Measurements from ENCODE around the gene RPRM.
"Not testable (repeated sequence)": the region's sequence is repeated elsewhere in the genome, so short reads cannot be mapped to it uniquely, and the experiment has no call there.

RPRM gene

GRCh38 chr2:153455861-153456260 is 22.7 kb downstream of the RPRM start:
- DNase-seq = no peak

- no peak for DNase-seq
These were observed 23.2 kb downstream of the RPRM start for GRCh38 chr2:153455403-153455802.

DNA sequence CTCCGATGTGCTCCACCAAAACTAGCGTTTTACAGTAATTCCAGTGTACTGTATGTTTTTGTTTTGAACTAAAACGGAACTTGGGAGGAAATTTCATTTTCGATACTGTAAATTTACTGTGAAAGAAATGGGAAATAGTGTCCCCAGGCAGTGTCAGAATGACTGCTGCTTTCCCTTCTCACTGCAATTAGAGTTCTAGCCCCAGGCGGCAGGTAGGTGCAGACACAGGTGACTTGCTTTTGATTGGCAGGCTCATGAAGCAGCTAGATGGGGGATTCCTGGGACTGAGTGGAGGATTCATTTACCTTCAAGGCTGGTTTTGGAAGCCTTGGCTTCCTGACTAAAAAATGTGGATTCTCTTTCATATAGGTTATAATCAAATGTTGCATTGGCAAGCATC is 27.0 kb downstream of the RPRM start:
- DNase-seq = no peak

- no peak for DNase-seq
These were observed 35.5 kb downstream of the RPRM start for GRCh38 chr2:153443106-153443505.

- not testable (repeated sequence) for DNase-seq
These were observed 35.9 kb downstream of the RPRM start for GRCh38 chr2:153442616-153443015.

GRCh38 chr2:153440090-153440489 is 38.5 kb downstream of the RPRM start:
- not testable (repeated sequence) for DNase-seq

DNA sequence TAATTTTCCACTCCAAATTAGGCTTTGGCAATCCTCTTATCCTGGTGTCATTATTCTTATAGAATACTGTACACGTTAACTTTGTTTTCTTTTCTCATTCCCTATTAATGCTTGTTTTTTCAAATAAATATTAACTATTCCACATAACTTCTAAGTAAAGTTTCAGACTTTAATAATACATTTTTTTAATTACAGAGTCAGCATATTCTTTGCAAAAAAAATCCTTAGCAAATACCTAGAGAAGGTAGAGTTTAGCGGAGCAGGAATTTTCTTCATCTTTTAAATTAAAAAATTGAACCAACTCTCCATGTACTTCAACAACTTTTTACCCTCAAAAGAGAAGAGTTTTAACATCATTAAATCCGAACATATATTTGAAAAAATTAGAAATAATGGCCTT is 45.2 kb downstream of the RPRM start:
- no peak for DNase-seq

DNA sequence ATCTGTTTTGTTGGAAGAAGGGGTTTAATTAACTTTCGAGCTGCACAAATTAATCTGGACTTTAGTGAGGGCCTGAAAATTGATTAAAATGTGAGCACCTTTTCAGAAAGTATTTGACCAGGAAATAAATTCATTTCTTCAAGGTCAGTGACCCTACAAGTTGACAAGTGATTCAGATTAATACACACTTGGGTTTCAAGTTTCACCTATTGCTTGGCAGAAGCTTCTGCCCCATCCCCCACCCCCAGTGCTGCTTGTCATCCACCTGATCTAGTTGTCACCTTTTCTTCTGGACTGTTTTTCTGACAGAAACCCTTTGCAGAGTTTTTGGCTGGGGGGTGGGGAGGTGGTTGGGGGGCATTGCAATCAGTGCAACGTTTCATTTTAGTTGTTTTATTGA is 46.2 kb downstream of the RPRM start:
- DNase-seq = no peak

DNA sequence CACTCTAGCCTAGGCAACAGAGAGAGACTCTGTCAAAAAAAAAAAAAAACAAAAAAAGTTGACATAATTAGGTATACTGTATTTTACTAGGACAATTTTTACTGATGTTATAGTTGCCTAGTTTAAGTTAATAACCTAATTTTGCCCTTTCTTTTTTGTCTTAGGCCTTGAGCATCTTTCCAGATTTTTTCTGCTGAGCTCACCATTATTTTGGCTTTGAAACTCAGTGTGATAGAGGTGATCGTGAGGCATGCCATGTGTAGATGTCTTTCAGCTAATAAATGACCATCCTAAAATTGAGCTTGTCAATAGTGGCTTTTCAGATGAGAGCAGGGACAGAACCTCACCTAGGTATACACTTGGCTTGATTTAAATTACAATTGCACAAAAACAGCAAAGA is 47.4 kb downstream of the RPRM start:
- no peak for DNase-seq

All from fibroblast of skin of back (primary cell).